GM12874 (cell line): Measurements from ENCODE around the gene SP7.

ENCODE experiments used
- TF ChIP-seq, protein P1 (sequence below): IDR thresholded peaks from 2 replicates; pipeline ENCODE4 v1.5.1; 2011; ENCODE audit warnings: low read depth, mild to moderate bottlenecking, control low read depth, low read length, moderate library complexity; ENCODE audit not compliant: insufficient read depth

SP7 gene

DNA sequence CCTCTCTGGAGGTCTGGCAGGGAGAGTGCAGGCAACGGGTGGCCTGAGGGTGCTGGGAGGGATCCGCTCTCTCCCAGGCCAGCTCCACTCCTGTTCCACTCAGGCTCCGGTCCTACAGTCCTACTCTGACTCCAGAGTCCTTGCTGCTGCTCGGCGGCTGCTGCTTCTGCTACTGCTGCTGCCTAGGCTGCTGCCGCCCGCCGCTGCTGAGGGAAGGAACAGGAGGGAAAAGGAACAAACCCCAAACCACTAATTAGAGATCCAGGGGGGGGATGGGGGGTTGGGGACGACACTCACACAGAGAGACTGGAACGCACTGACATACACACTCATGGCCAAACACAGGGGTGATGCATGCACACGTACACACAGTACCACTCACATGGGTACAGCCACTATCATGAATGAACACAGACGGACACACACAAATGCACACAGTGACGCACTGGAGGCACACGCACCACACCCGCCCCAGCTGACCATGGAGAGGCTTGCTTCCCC lies at the start of gene SP7:
SP7 (minus strand) TSS at position 174 of the 501 bp plus-strand sequence. CDS start 708 bp downstream, outside the sequence.
- TF ChIP-seq, protein P1, sequence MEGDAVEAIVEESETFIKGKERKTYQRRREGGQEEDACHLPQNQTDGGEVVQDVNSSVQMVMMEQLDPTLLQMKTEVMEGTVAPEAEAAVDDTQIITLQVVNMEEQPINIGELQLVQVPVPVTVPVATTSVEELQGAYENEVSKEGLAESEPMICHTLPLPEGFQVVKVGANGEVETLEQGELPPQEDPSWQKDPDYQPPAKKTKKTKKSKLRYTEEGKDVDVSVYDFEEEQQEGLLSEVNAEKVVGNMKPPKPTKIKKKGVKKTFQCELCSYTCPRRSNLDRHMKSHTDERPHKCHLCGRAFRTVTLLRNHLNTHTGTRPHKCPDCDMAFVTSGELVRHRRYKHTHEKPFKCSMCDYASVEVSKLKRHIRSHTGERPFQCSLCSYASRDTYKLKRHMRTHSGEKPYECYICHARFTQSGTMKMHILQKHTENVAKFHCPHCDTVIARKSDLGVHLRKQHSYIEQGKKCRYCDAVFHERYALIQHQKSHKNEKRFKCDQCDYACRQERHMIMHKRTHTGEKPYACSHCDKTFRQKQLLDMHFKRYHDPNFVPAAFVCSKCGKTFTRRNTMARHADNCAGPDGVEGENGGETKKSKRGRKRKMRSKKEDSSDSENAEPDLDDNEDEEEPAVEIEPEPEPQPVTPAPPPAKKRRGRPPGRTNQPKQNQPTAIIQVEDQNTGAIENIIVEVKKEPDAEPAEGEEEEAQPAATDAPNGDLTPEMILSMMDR, result no peak

DNA sequence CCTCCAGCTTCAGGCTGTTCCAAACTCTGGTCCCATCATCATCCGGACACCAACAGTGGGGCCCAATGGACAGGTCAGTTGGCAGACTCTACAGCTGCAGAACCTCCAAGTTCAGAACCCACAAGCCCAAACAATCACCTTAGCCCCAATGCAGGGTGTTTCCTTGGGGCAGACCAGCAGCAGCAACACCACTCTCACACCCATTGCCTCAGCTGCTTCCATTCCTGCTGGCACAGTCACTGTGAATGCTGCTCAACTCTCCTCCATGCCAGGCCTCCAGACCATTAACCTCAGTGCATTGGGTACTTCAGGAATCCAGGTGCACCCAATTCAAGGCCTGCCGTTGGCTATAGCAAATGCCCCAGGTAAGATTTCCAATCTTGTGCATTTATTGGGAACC lies 47.1 kb upstream of the SP7 start:
- TF ChIP-seq, protein P1, result no peak

DNA sequence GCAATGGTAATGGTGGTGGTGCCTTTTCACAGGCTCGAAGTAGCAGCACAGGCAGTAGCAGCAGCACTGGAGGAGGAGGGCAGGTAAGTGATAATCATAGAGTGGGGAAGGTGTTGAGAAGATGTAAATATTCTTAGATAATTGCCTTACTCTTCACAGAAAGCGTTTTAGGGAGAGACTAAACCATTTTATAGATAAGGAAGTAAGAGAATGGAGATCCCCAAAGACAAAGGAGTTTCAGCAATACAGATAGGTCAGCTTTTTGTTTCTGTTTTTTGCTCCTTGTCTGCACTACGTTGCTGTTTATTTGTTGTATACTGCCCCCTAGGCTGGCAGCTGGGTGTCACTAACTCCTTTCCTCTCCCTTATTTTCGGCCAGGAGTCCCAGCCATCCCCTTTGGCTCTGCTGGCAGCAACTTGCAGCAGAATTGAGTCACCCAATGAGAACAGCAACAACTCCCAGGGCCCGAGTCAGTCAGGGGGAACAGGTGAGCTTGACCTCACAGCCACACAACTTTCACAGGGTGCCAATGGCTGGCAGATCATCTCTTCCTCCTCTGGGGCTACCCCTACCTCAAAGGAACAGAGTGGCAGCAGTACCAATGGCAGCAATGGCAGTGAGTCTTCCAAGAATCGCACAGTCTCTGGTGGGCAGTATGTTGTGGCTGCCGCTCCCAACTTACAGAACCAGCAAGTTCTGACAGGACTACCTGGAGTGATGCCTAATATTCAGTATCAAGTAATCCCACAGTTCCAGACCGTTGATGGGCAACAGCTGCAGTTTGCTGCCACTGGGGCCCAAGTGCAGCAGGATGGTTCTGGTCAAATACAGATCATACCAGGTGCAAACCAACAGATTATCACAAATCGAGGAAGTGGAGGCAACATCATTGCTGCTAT lies 45.8 kb upstream of the SP7 start:
- TF ChIP-seq, protein P1, result peak; percentile 58

DNA sequence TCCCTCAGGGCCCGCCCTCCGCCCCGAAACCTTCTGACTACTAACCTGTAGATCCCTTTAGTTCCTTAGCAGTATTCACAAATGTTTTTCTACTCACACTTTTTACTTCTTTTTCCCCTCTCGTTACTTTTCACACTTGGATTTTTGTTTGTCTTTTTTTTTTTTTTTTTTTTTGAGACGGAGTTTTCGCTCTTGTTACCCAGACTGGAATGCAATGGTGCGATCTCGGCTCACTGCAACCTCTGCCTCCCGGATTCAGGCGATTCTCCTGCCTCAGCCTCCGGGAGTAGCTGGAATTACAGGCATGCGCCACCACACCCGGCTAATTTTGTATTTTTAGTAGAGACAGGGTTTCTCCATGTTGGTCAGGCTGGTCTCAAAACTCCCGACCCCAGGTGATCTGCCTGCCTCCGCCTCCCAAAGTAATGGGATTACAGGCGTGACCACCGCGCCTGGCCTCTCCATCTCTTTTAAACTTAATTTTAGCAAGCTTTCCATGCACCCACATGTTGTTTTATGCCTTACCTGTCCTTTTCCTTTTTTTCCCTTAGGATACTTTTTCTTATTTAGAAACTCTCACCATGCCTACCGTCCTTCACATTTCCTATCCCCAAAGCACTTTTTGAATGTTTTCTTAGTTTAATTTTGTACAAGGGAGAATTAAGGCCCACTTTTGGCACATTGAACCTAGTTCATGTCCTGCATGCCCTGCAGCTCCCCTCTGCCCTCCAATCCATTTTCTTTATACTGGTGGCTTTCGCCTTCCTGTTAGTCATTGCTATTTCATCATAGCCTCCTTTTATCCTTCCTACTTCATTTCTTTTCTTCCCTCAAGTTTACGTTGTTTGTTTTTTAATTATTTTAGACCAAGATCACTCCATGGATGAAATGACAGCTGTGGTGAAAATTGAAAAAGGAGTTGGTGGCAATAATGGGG lies 44.9 kb upstream of the SP7 start:
- TF ChIP-seq, protein P1, result no peak

DNA sequence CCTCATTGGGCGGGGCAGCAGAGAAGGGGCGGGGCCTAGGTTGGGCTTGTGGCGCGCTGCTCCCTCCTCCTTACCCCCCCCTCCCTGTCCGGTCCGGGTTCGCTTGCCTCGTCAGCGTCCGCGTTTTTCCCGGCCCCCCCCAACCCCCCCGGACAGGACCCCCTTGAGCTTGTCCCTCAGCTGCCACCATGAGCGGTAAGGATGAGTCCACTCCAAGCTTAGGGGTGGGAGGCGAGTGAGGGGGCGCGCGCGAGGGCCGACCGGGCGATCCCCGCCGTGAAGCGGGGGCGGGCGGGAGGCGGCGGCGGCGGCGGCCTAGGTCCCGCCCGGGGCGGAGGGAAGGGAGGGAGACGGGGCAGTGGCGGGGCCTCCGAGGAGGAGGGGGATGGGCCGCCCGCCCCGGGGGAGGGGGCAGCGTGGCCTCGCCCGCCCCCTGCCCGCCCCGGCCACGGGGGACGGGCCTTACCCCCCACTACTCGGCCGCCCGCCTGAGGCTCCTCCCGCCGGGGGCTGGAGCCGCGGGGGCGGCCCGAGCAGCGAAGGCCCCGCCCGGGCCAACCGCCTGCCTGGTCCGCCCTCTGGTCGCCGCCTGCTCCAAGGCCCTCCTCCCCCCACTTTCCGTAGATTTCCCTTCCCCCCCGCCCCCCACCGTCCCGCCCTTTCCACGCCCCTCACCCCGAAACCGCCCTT lies 44.1 kb upstream of the SP7 start, which contains the start of gene SP1:
SP1 (plus strand) TSS at position 73 of the 690 bp plus-strand sequence; CDS start at position 189, 116 bp downstream.
- TF ChIP-seq, protein P1, result no peak

DNA sequence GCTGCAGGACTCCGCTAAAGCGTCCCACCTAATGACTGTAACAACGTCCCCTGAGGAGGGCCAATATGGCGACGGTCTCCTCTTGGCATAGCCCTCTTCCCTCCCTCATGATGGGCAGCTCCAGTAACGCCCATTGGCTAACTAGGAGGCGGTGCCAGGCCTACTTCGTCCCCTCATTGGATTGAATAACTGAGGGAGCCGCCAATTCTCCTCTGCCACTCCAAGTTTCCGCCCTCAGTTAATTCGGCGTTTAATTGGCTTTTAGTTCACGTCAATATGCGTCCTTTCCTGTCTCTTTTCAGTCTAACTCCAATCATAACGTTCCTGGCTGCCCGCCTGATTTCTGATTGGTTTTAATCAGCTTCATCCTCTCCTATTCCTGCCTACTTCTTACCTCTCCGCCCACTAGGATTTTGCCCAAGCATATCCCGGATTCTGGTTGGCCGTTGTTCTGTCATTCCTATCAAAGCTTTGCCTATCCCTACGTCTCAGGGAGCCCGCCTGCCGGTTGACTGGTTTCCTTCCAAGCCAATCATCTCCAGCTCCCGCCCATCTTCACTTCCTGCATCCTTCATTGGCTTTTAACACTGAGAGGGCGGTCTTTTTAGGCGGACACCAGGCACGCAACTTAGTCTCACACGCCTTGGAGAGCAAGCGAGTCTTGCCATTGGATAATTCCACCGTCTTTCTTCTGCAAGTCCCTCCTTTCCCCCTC lies 43.4 kb upstream of the SP7 start:
- TF ChIP-seq, protein P1, result no peak
